Measurements from ENCODE around the gene JARID2.
A peak's percentile ranks its signal among the peaks of the same experiment; 100 is the strongest.

The JARID2 gene

GRCh38 chr6:15419493-15419892 is 173.6 kb downstream of the JARID2 start:
- Histone ChIP-seq H3K4me3 (ENCODE audit: low read depth, low read length) (no peak overlapping the region), H3K4me2 (ENCODE audit: low read length) (no peak overlapping the region), H3K4me1 (peaks cover 11% of the 10 kb centered on the region), H3K9ac (no peak overlapping the region), H2AFZ (no peak overlapping the region), H3K36me3 (ENCODE audit: control insufficient read depth, insufficient read depth, low read length) (no peaks in the 10 kb centered on the region), H3K79me2 (peaks cover 12% of the 10 kb centered on the region), H3K27ac (no peak overlapping the region), H3K27me3 (ENCODE audit: control insufficient read depth, insufficient read depth, low read length) (no peaks in the 10 kb centered on the region), H3K9me3 (ENCODE audit: control insufficient read depth, low read length) (no peaks in the 10 kb centered on the region)
- no peak for TF ChIP-seq CTCF (IDR thresholded peaks at IDR 0.05)

- Histone ChIP-seq H3K27me3 (ENCODE audit: control insufficient read depth, insufficient read depth, low read length) (no peaks in the 10 kb centered on the region), H3K4me1 (peaks cover 11% of the 10 kb centered on the region), H3K79me2 (peaks cover 9% of the 10 kb centered on the region), H3K27ac (no peak overlapping the region), H3K9ac (no peak overlapping the region), H3K4me2 (ENCODE audit: low read length) (no peak overlapping the region), H3K36me3 (ENCODE audit: control insufficient read depth, insufficient read depth, low read length) (no peaks in the 10 kb centered on the region), H3K4me3 (ENCODE audit: low read depth, low read length) (no peak overlapping the region), H2AFZ (no peak overlapping the region), H3K9me3 (ENCODE audit: control insufficient read depth, low read length) (no peaks in the 10 kb centered on the region)
- no peak for TF ChIP-seq CTCF (IDR thresholded peaks at IDR 0.05)
These were observed 175.1 kb downstream of the JARID2 start for GRCh38 chr6:15420959-15421438.

GRCh38 chr6:15421945-15422733 is 176.3 kb downstream of the JARID2 start:
- no peaks in the 10 kb centered on the region for H3K27me3 ChIP-seq (ENCODE audit: control insufficient read depth, insufficient read depth, low read length)
- H3K27ac ChIP-seq, result peak overlapping the region; percentile 58
- peaks cover 9% of the 10 kb centered on the region for H3K79me2 ChIP-seq
- peaks cover 15% of the 10 kb centered on the region for H3K4me1 ChIP-seq
- H3K4me2 ChIP-seq (ENCODE audit: low read length), result no peak overlapping the region
- H3K9ac ChIP-seq, result no peak overlapping the region
- no peak overlapping the region for H3K4me3 ChIP-seq (ENCODE audit: low read depth, low read length)
- no peaks in the 10 kb centered on the region for H3K9me3 ChIP-seq (ENCODE audit: control insufficient read depth, low read length)
- H3K36me3 ChIP-seq (ENCODE audit: control insufficient read depth, insufficient read depth, low read length), result no peaks in the 10 kb centered on the region
- peak overlapping the region; percentile 6 for H2AFZ ChIP-seq
- no peak for TF ChIP-seq CTCF (IDR thresholded peaks at IDR 0.05)

- no peak overlapping the region for H3K9ac ChIP-seq
- no peak overlapping the region for H3K27ac ChIP-seq
- H3K4me1 ChIP-seq, result peaks cover 21% of the 10 kb centered on the region
- H3K4me3 ChIP-seq (ENCODE audit: low read depth, low read length), result no peak overlapping the region
- H3K36me3 ChIP-seq (ENCODE audit: control insufficient read depth, insufficient read depth, low read length), result no peaks in the 10 kb centered on the region
- H3K79me2 ChIP-seq, result peaks cover 12% of the 10 kb centered on the region
- no peak overlapping the region for H2AFZ ChIP-seq
- H3K27me3 ChIP-seq (ENCODE audit: control insufficient read depth, insufficient read depth, low read length), result no peaks in the 10 kb centered on the region
- no peak overlapping the region for H3K4me2 ChIP-seq (ENCODE audit: low read length)
- TF ChIP-seq CTCF (IDR thresholded peaks at IDR 0.05), result no peak
- no peaks in the 10 kb centered on the region for H3K9me3 ChIP-seq (ENCODE audit: control insufficient read depth, low read length)
These were observed 177.6 kb downstream of the JARID2 start for GRCh38 chr6:15423286-15423993.

Data from parathyroid adenoma (tissue), 2 donors.